Body of pancreas (tissue), 4 donors: Measurements from ENCODE around the gene KREMEN2. TPM values are rescaled to one million over a fixed set of nuclear protein-coding genes. Genes with fewer than 3 reads are reported as not detected.

ENCODE experiments used
- ATAC-seq: fragments of 150-250 bp; one replicate; pipeline ENCODE4 v1.9.1; 2016
- DNase-seq, 4 donors: peaks; one replicate each; pipeline ENCODE4 v3.0.0-alpha.2; 2019
- H3K27ac ChIP-seq, 4 donors: fragments of 200-600 bp; sonication (generic); 1 replicate in 3 of 4; 2 replicates in 1 of 4; pipeline versions ENCODE4 v1.5.1 to v1.6.1; 2016 to 2019; ENCODE audit warnings: mild to moderate bottlenecking in 1 of 4, mixed read lengths in 1 of 4, moderate library complexity in 1 of 4
- H3K27me3 ChIP-seq, 2 donors: fragments of 200-600 bp; sonication (generic); one replicate each; pipeline ENCODE4 v1.6.0; 2016; ENCODE audit warnings: mild to moderate bottlenecking in 1 of 2
- H3K36me3 ChIP-seq, 2 donors: fragments of 200-600 bp; sonication (generic); replicated peaks in 1 of 2; 2 replicates each; pipeline ENCODE4 v1.5.1; 2016; ENCODE audit warnings: low read depth in 2 of 2; ENCODE audit not compliant: insufficient read depth in 1 of 2
- H3K4me1 ChIP-seq: fragments of 200-600 bp; sonication (generic); one replicate; pipeline ENCODE4 v1.6.0; 2016
- H3K4me3 ChIP-seq, 2 donors: fragments of 200-600 bp; sonication (generic); 1 replicate in 1 of 2; 2 replicates in 1 of 2; pipeline ENCODE4 v1.5.1; 2016 to 2019
- H3K9me3 ChIP-seq, 3 donors: fragments of 200-600 bp; sonication (generic); 1 replicate in 2 of 3; 2 replicates in 1 of 3; pipeline ENCODE4 v1.5.1; 2016
- POLR2A ChIP-seq, 3 donors: fragments of 450-650 bp; IDR thresholded peaks; one replicate each; pipeline ENCODE4 v1.6.1; 2016; ENCODE audit warnings: antibody characterized with exemption in 3 of 3, mild to moderate bottlenecking in 2 of 3
- WGBS, 2 donors: methylation state at CpG; one replicate each; pipeline ENCODE4 v1.1.5; 2017; 5-methylcytosine and 5-hydroxymethylcytosine counted together
- intact Hi-C: fragments of 100-400 bp; cut with DNase I; formaldehyde crosslinking; loops from one replicate; pipeline ENCODE4 v1.15.1; 2023
- total RNA-seq, 2 donors: library from RNA; depleted of rRNA; stranded (reverse); fragments of >200 nt; gene quantifications; one replicate each; pipeline ENCODE4 v1.1.0, GENCODE V29; 2016
- TF ChIP-seq, protein P1 (sequence below), 7 experiments: fragments of 450-650 bp in 4 of 7; fragments of 200-600 bp in 3 of 7; sonication (generic) in 3 of 7; IDR thresholded peaks; one replicate each; pipeline ENCODE4 v1.5.1; 2016 to 2019; ENCODE audit warnings: antibody characterized with exemption in 7 of 7

The KREMEN2 gene
- total RNA-seq, 2 donors from 2014 or later: 6.3 TPM; not detected in 1

- 46 to 52% methylated on average over 7 of the region's 7 CpGs for WGBS, 2 donors
- Histone ChIP-seq H3K4me1 (peaks cover 41% of the 10 kb centered on the region), H3K4me3 (no peak overlapping the region), H3K9me3 (no peaks in the 10 kb centered on the region), H3K27ac (peak overlapping the region in 1 of 4 donors; percentile 72), H3K36me3 (no peaks in the 10 kb centered on the region), H3K27me3 (no peaks in the 10 kb centered on the region)
- intact Hi-C loops: no loop called here
- TF ChIP-seq, protein P1, sequence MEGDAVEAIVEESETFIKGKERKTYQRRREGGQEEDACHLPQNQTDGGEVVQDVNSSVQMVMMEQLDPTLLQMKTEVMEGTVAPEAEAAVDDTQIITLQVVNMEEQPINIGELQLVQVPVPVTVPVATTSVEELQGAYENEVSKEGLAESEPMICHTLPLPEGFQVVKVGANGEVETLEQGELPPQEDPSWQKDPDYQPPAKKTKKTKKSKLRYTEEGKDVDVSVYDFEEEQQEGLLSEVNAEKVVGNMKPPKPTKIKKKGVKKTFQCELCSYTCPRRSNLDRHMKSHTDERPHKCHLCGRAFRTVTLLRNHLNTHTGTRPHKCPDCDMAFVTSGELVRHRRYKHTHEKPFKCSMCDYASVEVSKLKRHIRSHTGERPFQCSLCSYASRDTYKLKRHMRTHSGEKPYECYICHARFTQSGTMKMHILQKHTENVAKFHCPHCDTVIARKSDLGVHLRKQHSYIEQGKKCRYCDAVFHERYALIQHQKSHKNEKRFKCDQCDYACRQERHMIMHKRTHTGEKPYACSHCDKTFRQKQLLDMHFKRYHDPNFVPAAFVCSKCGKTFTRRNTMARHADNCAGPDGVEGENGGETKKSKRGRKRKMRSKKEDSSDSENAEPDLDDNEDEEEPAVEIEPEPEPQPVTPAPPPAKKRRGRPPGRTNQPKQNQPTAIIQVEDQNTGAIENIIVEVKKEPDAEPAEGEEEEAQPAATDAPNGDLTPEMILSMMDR (IDR thresholded peaks at IDR 0.05): no peak
- no peak for TF ChIP-seq POLR2A (IDR thresholded peaks at IDR 0.05)
- ATAC-seq: no peak
- DNase-seq: no peak
Measured at GRCh38 chr16:2976201-2976600, 12.1 kb downstream of the KREMEN2 start.

DNA sequence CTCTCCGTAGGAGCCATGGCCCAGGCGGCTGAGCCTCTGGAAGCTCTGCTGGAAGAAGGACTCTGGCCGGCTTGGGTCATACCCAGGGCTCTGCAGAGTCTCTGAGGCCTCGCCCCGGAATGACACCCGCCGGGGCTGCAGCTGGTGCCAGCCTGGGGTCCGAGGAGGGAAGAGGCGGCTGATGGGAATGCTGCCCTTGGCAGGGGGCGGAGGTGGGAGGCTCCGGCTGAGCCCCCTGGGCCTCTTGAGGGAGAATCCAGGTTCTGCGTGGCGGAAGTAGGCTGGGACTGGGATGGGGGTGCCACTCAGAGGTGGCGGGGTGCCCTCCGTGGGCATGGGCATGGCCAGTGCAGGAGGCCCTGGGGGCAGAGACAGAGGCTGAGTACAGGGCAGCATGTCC lies 12.6 kb downstream of the KREMEN2 start:
- intact Hi-C loops: no loop called here
- Histone ChIP-seq H3K36me3 (no peaks in the 10 kb centered on the region), H3K4me3 (no peak overlapping the region), H3K4me1 (peaks cover 42% of the 10 kb centered on the region), H3K9me3 (no peaks in the 10 kb centered on the region), H3K27ac (peak overlapping the region; percentile 40 to 72 (median 65)), H3K27me3 (no peaks in the 10 kb centered on the region)
- no peak for ATAC-seq
- TF ChIP-seq, protein P1 (IDR thresholded peaks at IDR 0.05): no peak
- no peak for TF ChIP-seq POLR2A (IDR thresholded peaks at IDR 0.05)
- WGBS, 2 donors: 89 to 98% methylated on average over 10 to 13 of the region's 15 CpGs
- no peak for DNase-seq

DNA sequence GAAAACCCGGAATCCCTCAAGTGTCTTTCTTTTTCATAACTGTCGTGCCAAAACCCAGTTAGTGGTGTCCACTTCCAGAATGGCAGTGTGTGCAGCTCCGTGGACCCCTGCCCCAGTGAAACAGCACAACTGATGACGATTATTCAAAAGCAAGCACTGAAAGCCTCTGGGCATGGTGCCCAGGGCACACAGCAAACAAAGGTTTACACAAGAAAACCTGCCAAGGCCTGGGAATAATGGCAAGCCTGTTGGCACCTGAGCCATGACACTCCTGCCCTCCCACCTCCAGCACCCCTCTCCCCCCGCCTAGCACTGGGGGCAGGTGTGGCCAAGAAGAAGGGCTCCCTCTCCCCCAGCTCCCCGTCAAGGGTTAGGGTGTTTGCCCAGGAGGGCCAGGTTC lies 13.4 kb downstream of the KREMEN2 start:
- no peaks in the 10 kb centered on the region for H3K36me3 ChIP-seq
- no peaks in the 10 kb centered on the region for H3K27me3 ChIP-seq
- no peak overlapping the region for H3K4me3 ChIP-seq
- peak; percentile 89 to 96 (median 94) for DNase-seq
- intact Hi-C loops: no loop called here
- TF ChIP-seq, protein P1 (IDR thresholded peaks at IDR 0.05): no peak
- no peak for TF ChIP-seq POLR2A (IDR thresholded peaks at IDR 0.05)
- ATAC-seq: peak; percentile 78
- H3K27ac ChIP-seq: peak overlapping the region; percentile 47 to 72 (median 65)
- H3K9me3 ChIP-seq: no peaks in the 10 kb centered on the region
- 19 to 31% methylated on average over 3 to 6 of the region's 6 CpGs for WGBS, 2 donors
- peaks cover 42% of the 10 kb centered on the region for H3K4me1 ChIP-seq

DNA sequence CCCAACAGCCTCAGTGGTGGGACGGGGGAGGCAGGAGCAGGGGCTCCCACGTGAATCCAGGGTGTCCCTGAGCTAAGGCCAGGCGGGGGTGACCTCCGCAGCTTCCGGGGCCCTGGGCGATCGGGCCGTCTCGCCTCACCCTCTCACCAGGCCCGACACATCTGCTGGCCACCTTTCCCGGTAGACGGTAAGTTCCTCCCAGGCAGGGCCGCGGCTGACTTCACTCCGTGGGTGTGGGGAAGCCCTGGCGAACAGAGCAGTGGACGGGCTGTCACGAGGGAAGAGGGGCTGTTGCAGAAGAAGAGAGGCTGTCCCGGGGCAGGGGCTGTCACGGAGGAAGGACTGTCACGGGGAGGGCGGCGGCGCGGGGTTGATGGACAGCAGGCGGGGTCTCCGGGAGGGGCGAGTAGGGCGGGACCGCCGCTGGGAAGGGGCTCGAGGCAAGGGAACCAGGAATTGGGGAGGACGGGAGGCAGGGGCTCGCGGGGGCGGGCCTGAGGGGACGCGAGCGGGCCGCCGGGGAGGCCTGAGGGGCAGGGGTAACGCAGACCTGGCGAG lies 15.7 kb downstream of the KREMEN2 start:
- no peak for DNase-seq
- no peak for ATAC-seq
- no peak for TF ChIP-seq POLR2A (IDR thresholded peaks at IDR 0.05)
- TF ChIP-seq, protein P1 (IDR thresholded peaks at IDR 0.05): no peak
- Histone ChIP-seq H3K4me1 (peaks cover 53% of the 10 kb centered on the region), H3K27ac (no peak overlapping the region), H3K9me3 (no peaks in the 10 kb centered on the region), H3K4me3 (peak overlapping the region in 1 of 2 donors; percentile 15), H3K27me3 (no peaks in the 10 kb centered on the region), H3K36me3 (no peaks in the 10 kb centered on the region)
- 7 to 11% methylated on average over 20 to 42 of the region's 43 CpGs for WGBS, 2 donors
- intact Hi-C loops: no loop called here
